HG03108 (cell line): Measurements from ENCODE around the gene PADI3.

ENCODE experiments used
- ATAC-seq: cut with Tn5 transposase; IDR thresholded peaks from one replicate; pipeline ENCODE4 v1.9.1; 2021; ENCODE audit warnings: moderate library complexity; ENCODE audit not compliant: unreplicated experiment

The PADI3 gene

DNA sequence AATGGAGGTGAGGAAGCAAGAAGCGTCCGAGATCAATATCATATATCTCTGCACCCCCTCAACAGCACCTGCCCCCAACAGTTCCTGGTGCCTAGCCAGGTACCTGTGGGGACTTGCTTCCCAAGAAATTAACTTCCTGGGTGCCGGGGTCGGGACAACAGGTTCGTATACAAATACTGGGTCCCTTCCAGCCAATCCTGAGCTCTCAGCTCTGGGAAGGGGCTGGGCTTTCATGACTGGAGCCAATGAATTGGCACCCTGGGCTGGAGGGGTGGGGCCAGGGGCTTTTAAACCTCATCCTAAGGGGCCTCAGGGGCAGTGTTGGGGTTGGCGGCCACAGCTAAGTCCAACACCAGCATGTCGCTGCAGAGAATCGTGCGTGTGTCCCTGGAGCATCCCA lies at the start of gene PADI3:
Gene PADI3 (plus strand): TSS at position 318 of the 400 bp plus-strand sequence. CDS start 40 bp downstream, at position 358.
- ATAC-seq, result no peak

DNA sequence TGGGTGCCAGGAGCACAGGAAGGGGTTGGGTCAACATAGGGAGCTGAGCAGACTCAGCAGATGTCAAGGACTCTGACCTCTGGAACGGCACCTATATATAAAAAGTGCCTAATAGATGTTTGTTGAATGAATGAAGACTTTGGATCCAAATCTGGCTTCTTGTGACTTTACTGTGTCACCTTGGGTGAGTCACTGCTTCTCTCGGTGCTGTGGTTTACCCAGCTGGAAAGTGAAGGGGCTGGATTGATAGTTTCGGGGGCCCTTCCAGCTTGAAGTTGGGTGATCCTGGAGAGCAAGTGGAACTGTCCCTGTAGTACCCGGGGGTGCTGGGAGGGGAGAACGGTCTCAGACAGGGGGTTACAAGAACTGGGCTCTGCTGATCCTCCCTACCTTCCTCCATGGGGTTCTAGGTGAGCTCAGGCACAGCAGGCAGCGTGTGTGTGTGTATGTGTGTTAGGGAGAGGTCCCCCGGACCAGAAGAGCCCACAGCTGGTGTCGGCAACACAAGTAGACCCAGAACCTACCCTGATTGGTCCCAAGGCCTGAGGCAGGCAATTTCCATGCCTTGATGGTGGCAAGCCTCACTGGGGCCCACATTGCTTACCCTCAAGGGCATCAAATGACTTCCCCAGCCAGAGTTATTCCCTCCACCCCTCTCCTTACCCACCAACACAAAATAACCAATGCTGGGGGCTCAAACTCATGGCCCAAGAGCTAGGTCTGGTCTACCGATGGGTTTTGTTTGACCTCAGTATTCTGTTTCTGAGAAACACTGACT lies 49.4 kb upstream of the PADI3 start:
- no peak for ATAC-seq

- ATAC-seq, result no peak
Observed at GRCh38 chr1:17200246-17200645, 48.7 kb upstream of the PADI3 start.

- ATAC-seq, result no peak
Observed at GRCh38 chr1:17200756-17201155, 48.1 kb upstream of the PADI3 start.

- ATAC-seq, result no peak
Observed at GRCh38 chr1:17201201-17202021, 47.5 kb upstream of the PADI3 start.

DNA sequence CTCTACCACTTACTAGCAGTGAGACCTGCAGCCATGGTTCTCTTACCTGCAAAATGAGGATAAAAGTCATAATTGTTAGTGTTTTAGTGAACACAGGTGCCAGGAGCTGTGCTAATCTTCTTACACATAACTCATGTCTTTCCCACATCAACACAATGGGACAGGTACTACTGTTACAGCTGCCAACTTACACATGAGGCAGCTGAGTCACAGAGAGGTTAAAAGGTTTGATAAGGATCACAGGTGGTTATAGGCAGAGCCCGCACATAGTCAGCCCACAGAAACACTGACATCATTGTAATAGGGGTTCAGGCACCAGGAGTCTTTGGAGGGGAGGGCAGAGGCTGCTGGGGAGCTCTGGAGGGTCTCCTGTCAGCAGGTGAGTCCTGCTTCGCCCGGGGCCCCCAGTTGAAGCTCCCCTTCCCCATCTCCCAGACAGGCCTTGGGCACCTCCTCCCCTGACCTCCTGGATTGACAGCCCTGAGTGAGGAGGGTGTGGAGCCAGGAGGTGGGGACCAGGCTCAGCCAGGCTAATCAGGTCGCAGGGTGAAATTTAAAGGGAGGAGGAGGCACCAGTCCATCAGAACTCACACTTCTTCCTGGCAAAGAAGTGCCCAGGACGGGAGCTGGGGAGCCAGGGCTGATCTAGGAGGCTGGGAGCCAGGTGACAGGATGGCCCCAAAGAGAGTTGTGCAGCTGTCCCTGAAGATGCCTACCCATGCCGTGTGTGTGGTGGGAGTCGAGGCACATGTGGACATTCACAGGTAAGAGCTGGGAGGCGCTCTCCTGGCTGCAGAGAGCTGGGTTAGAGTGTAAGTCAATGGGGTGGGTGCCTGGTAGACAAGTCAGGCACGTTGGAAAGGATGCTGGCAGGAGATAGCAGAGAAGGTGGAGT lies 44.1 kb upstream of the PADI3 start, which contains the start of gene PADI1:
Gene PADI1 (plus strand): TSS at position 583 of the 895 bp plus-strand sequence. CDS start 90 bp downstream, at position 673.
- no peak for ATAC-seq

DNA sequence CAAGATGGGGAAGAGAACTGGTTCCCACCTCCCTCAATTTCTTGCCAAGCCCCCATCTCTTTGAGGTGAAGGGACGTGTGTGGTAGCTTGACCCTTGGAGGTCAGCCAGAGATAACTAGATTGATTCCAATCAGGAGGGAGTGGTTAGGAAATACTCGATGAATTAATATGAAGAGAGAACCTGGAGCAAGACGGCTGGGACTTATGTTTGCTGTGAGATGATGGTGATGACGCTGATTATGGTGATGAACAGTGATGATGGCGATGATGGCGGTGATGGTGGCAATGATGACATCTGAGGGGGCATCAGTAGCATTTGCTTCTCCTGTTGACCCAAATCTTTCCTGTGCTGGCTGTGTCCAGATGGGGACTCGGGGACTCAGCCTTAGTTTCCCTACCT lies 43.2 kb upstream of the PADI3 start:
- ATAC-seq, result no peak

- no peak for ATAC-seq
Observed at GRCh38 chr1:17206196-17206595, 42.7 kb upstream of the PADI3 start.

GRCh38 chr1:17207046-17207445 lies 41.9 kb upstream of the PADI3 start:
- ATAC-seq, result peak; percentile 56

DNA sequence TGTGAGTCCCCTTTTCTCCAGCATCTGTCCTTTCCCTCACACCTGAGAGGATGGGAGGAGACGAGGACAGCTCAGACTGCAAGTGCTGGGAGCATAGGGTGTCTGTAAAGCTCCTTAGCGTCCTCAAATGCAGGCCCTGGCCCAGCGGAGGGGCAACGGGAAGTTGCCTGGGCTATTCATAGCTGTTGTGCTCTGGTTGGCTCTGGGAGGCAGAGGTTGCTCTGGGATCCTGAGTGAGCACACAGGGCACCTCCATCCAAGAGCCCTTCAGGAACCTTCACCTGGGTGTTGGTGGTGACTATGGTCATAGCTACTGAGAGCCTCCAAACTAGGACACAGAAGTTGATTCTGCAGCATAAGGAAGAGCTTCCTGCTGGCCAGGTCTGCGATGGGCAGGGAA lies 41.4 kb upstream of the PADI3 start:
- ATAC-seq, result no peak

GRCh38 chr1:17207966-17208418 lies 40.9 kb upstream of the PADI3 start:
- ATAC-seq, result peak; percentile 48

DNA sequence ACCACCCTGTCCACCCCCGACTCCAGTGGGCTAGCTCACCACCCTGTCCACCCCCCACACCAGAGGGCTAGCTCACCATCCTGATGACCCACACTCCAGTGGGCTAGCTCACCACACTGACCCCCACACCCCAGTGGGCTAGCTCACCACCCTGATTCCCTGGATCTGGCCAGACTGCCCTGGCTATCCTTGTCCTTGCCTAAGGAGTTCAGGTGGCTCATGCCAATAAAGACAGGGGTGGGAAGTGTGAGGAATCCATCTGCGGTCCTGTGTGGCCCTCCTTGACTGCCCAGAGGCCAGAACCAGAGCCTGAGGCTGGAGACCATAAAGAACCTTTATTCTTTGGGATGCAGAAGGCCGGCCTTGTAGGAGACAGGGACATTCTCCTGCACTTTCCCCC lies 40.4 kb upstream of the PADI3 start:
- ATAC-seq, result no peak

DNA sequence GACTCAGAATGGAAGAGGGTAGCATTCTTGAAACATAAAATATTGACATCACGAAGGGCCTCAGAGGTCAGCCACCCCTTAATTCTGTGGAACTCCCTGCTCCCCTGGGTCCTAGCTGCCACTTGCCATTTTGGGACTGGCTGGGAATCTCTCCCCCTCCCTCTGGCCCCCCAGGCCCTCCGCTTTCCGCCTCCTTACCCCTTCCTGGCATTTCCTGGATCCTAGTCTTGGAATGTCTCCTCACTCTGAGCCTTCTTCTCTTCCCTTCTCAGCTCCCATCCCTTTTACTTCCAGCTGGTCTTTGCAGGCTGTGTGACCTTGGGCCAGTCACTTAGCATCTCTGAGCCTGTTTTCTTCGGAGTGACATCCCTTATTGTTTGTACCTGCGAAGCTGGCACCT lies 39.5 kb upstream of the PADI3 start:
- ATAC-seq, result no peak

- no peak for ATAC-seq
Observed at GRCh38 chr1:17210176-17210575, 38.7 kb upstream of the PADI3 start.

GRCh38 chr1:17211377-17211776 lies 37.5 kb upstream of the PADI3 start:
- ATAC-seq, result no peak

DNA sequence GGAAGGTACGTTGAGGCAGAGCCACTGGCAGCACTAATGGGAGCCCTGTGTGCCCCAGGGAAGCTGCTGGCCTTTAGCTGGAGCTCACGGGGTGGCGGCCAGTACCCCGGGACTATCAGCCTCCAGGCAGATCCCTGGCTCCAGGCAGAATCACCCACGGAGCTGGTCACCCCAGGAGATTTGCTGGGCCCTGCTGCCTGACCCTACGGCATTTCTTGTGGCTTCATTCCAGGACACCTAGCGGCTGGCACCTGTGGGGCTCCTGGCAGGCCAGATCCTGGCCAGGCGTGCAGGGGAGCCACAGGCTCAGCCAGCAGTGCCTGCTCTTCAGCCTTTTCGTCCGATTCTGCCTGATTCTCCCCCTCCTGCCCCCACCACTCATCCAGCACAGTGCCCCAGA lies 36.9 kb upstream of the PADI3 start:
- ATAC-seq, result no peak

DNA sequence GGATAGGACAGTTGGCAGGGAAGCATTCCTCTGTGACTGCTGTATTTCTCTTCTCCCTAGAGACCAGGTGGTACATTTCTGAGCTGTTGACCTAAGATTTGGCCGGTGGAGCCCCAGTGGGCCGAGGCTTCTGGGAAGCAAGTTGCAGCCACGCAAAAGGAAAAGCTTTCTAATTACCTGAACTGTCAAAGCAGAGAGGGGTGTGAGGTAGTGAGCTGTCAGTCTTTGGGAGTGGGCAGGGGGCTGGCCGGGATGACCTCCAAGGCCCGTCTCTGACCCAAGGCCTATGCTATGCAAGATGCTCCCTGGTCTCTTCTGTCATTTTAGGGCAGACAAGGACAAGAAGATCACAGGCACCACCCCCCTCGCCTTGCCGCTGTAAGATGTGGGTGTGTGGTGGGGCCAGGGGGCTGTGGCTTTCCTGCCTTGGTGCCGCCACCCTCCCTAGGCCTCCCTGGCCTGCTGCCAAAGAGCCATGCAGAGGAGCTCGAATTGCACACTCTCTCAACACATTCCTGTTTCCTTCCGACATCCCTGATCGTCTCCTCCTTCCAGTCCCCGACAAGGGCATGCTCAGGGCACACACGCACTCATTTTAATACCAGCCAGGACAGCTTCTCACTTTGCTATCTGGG lies 36.3 kb upstream of the PADI3 start:
- ATAC-seq, result no peak

GRCh38 chr1:17213148-17213781 lies 35.6 kb upstream of the PADI3 start:
- no peak for ATAC-seq

DNA sequence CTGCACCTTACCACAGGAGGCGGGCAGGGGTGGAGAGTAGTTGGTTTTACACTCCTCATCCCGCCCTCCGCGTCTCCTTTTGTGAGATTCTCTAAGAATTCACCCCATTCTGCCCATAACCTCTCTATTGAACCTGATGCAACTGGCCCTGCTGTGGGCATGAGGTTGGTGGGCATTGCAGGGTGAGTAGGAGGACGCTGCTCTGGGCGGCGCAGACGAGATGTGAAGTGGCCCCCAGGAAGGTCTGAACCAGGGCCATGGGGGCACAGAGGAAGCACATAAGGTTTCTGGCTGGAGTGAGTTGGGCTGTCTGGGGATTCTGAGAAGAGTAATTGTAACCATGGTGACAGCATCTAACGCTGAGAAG lies 35.1 kb upstream of the PADI3 start:
- no peak for ATAC-seq

- no peak for ATAC-seq
Observed at GRCh38 chr1:17214876-17215544, 33.9 kb upstream of the PADI3 start.
